Stimulated activated naive CD4-positive, alpha-beta T cell (primary cell): ENCODE results near the gene CTAG2.
"Not testable (repeated sequence)": the region's sequence is repeated elsewhere in the genome, so short reads cannot be mapped to it uniquely, and the experiment has no call there.

Source experiments
- DNase-seq, 6 experiments: peaks; one replicate each; lab custom pipeline; 2025; lab: John Stamatoyannopoulos, UW

The CTAG2 gene

GRCh38 chrX:154648931-154649330 is 4.4 kb downstream of the CTAG2 start:
- no peak for DNase-seq

- not testable (repeated sequence) for DNase-seq
Observed at GRCh38 chrX:154645745-154646378, 7.5 kb downstream of the CTAG2 start.

- DNase-seq: not testable (repeated sequence)
Observed at GRCh38 chrX:154643708-154644107, 9.7 kb downstream of the CTAG2 start.

DNA sequence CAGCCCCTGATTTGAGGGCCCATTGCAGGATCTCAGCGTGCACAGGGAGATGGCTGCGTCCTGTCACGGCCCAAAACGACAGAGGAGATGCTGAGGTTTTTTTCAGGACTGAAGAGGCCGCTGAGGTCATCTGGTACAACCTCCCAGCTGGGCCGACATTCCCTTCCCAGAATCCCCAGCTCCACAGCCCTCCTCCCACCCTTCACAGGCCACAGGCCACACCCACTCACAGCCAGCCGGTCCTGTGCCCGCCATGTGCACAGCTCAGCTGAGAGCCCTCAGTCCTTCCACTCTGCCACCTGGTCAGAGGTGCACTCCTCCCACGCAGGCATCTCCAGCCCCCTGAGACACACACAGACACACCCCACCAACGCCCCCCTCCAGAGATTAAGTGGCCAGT is 11.6 kb downstream of the CTAG2 start:
- not testable (repeated sequence) for DNase-seq

- not testable (repeated sequence) for DNase-seq
Observed at GRCh38 chrX:154633661-154634060, 19.7 kb downstream of the CTAG2 start.

GRCh38 chrX:154630949-154631348 is 22.4 kb downstream of the CTAG2 start:
- DNase-seq: not testable (repeated sequence)

GRCh38 chrX:154628960-154629359 is 24.4 kb downstream of the CTAG2 start:
- not testable (repeated sequence) for DNase-seq

- not testable (repeated sequence) for DNase-seq
Observed at GRCh38 chrX:154620767-154621414, 32.5 kb downstream of the CTAG2 start.

GRCh38 chrX:154619182-154619581 is 34.2 kb downstream of the CTAG2 start, which contains the start of gene CTAG1B:
TSS of gene CTAG1B (minus strand) at chrX:154619282. CDS start at chrX:154619218, 64 bp downstream.
- not testable (repeated sequence) for DNase-seq

DNA sequence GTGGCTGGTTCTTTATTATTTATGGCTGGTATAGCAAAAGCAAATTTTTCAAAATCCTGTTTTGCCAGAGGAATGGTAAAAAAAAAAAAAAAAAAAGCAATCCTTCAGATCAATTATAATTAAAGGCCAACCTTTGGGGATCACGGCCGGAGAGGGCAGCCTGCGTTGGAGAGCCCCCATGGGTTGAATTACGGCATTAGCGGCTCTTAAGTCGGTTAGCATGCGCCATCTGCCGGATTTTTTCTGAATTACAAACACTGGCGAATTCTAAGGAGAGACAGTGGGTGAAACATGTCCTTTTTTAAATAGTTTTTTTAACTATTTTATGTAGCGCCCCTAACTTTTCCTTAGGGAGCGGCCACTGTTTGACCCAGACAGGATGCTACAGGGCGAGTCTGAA is 39.8 kb downstream of the CTAG2 start:
- DNase-seq: not testable (repeated sequence)

DNA sequence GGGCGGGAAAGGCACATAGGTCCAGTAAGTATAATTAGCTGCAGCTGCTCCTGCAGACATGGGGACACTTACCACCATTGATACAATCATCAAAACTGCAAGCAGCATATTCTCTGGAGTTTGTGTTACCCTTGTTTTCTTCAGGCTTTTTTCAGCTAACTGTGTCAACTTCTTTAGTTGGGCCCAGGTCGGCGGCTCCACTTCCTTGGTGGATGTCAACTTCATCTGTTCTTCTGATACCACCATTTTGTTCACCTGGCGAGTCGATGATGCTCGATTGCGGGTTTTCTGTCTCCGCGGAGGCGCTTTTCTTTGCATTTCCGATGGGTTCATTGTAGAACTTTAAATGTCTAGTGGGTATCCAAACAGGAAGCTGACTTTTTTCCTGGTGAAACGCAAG is 42.2 kb downstream of the CTAG2 start:
- not testable (repeated sequence) for DNase-seq

- not testable (repeated sequence) for DNase-seq
Observed at GRCh38 chrX:154608823-154609222, 44.6 kb downstream of the CTAG2 start.

DNA sequence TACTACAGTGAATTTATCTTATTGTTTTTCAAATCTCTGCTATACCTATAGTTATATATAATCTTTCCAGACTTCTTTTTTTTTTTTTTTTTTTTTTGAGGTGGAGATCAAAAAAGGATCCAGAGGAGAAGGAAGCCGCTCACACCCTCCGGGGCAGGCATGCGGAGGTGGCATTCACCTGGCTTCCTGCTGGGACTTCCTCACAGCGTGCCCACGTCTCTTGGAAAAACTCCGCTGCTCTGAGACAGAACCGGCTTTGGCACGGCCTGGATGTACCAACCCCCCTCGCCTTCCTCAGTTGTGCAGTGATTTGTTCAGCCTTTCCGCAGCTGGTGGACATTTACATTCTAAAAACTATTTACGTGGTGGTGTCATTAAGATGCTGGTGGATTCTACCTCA is 45.4 kb downstream of the CTAG2 start:
- DNase-seq: not testable (repeated sequence)

- no peak for DNase-seq
Observed at GRCh38 chrX:154607370-154607769, 46.0 kb downstream of the CTAG2 start.

DNA sequence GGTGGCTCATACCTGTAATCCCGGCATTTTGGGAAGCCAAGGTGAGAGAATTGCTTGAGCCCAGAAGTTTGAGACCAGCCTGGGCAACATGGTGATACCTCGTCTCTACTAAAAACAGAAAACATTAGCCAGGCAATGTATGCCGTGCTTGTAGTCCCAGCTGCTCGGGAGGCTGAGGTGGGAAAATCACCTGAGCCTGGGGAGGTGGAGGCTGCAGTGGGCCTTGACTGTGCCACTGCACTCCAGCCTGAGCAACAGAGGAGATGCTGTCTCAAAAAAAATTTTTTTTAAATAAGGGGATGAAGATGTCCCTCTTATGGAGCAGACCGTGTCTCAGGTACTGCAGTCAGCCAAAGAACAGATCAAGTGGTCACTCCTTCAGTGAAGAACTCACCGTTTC is 47.8 kb downstream of the CTAG2 start:
- no peak for DNase-seq

DNA sequence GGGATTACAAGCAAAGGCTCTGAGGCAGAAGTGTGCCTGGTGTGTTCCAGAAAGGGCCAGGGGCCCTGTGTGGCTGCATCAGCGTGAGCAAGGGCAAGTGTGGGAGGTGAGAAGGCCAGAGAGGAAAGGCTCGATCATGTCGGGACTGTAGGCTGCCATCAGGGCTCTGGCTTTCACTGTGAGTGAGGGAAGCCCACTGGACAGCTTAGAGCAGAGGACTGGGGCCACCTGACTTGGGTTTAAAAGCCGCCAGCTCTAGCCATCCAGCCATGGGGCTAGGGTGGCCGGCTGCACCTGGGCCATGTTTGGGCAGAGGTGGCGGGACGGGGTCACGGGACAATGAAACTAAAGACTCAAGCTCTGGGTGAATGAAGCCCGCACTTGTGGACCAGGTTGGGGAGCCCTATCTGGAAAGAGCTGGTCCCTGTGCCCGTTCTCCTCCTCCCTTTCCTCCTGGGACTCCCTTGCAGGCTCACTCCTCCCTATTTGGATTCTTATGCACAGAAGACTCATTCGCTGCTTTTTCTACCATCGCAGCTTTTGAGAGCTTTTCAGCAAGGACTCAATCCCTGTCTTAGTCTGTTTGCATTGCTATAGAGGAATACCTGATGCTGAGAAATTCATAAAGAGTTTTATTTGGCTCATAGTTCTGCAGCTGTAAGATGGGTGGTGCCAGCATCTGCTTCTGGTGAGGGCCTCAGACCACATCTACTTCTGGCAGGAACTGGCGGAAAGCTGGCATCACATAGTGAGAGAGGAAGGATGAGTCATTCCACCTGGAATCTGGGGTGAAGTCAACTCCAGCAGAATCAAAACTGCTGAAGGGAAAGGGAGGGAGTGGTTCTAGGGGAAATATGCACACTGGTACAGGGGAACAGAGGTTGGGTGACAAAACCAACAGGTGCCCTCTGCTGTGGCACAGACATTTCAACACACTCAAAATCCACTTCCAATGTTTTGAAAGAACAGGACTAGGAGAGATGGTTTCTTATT is 49.6 kb downstream of the CTAG2 start:
- DNase-seq: no peak

GRCh38 chrX:154602766-154603437 is 50.5 kb downstream of the CTAG2 start:
- no peak for DNase-seq

- no peak for DNase-seq
Observed at GRCh38 chrX:154602226-154602625, 51.2 kb downstream of the CTAG2 start.
